ENCODE measurements around the gene GPR39. TPM values are rescaled to one million over a fixed set of nuclear protein-coding genes. Genes with fewer than 3 reads are reported as not detected.

GPR39 gene
- total RNA-seq, 2 donors from 2014 or later, result 3.6 to 5.3 TPM

GRCh38 chr2:132426033-132426432, 9.4 kb downstream of the GPR39 start:
- Histone ChIP-seq H3K4me1 (replicated peaks) (no peaks in the 10 kb centered on the region), H3K27me3 (replicated peaks; ENCODE audit: insufficient read depth) (no peaks in the 10 kb centered on the region), H3K4me3 (no peak overlapping the region), H3K27ac (no peak overlapping the region), H3K36me3 (no peaks in the 10 kb centered on the region), H3K9me3 (no peaks in the 10 kb centered on the region)
- TF ChIP-seq POLR2A (IDR thresholded peaks at IDR 0.05) (no peak), POLR2AphosphoS5 (IDR thresholded peaks at IDR 0.05) (no peak)
- TF ChIP-seq, protein P1, sequence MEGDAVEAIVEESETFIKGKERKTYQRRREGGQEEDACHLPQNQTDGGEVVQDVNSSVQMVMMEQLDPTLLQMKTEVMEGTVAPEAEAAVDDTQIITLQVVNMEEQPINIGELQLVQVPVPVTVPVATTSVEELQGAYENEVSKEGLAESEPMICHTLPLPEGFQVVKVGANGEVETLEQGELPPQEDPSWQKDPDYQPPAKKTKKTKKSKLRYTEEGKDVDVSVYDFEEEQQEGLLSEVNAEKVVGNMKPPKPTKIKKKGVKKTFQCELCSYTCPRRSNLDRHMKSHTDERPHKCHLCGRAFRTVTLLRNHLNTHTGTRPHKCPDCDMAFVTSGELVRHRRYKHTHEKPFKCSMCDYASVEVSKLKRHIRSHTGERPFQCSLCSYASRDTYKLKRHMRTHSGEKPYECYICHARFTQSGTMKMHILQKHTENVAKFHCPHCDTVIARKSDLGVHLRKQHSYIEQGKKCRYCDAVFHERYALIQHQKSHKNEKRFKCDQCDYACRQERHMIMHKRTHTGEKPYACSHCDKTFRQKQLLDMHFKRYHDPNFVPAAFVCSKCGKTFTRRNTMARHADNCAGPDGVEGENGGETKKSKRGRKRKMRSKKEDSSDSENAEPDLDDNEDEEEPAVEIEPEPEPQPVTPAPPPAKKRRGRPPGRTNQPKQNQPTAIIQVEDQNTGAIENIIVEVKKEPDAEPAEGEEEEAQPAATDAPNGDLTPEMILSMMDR (IDR thresholded peaks at IDR 0.05), result no peak
- WGBS, result 50% methylated on average over 3 of the region's 3 CpGs
- intact Hi-C loops (cut with DNase I), result no loop called here
- no peak for DNase-seq (ENCODE audit: low spot score)

DNA sequence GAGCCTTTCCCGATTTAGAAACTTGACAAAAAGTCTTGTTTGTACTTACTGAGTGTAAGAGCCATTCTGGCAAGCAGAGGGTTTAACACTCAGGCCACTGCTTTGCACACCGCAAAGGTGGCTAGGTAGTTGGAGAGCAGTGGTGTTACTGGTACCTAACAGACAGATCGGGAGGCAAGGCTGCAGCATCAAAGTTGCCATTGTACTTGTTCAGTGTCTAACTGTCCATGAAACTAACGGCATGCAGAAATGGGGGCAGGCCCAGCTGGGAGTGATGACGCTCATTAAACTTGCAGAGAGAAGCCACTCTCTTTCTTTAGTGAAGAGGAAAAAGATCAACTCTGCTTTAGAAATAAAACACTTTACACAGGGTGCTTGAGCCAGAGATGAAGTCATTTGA, 10.1 kb downstream of the GPR39 start:
- no peak for TF ChIP-seq POLR2A (IDR thresholded peaks at IDR 0.05)
- TF ChIP-seq, protein P1 (IDR thresholded peaks at IDR 0.05), result no peak
- H3K27ac ChIP-seq, result no peak overlapping the region
- H3K27me3 ChIP-seq (replicated peaks; ENCODE audit: insufficient read depth), result no peaks in the 10 kb centered on the region
- intact Hi-C loops (cut with DNase I), result no loop called here
- H3K9me3 ChIP-seq, result no peaks in the 10 kb centered on the region
- H3K4me3 ChIP-seq, result no peak overlapping the region
- no peaks in the 10 kb centered on the region for H3K36me3 ChIP-seq
- no peak for DNase-seq (ENCODE audit: low spot score)
- 77% methylated on average over 5 of the region's 5 CpGs for WGBS
- H3K4me1 ChIP-seq (replicated peaks), result no peaks in the 10 kb centered on the region

GRCh38 chr2:132429351-132429750, 12.7 kb downstream of the GPR39 start:
- intact Hi-C loops (cut with DNase I), result no loop called here

GRCh38 chr2:132429941-132430573, 13.5 kb downstream of the GPR39 start:
- DNase-seq (ENCODE audit: low spot score), result no peak
- no peaks in the 10 kb centered on the region for H3K4me1 ChIP-seq (replicated peaks)
- intact Hi-C loops (cut with DNase I), result no loop called here
- H3K36me3 ChIP-seq, result no peaks in the 10 kb centered on the region
- no peak overlapping the region for H3K4me3 ChIP-seq
- WGBS, result 56% methylated on average over 2 of the region's 2 CpGs
- H3K27ac ChIP-seq, result no peak overlapping the region
- no peaks in the 10 kb centered on the region for H3K27me3 ChIP-seq (replicated peaks; ENCODE audit: insufficient read depth)
- no peak for TF ChIP-seq POLR2AphosphoS5 (IDR thresholded peaks at IDR 0.05)
- TF ChIP-seq, protein P1 (IDR thresholded peaks at IDR 0.05), result no peak
- no peak for TF ChIP-seq POLR2A (IDR thresholded peaks at IDR 0.05)
- H3K9me3 ChIP-seq, result no peaks in the 10 kb centered on the region

More at GRCh38 chr2:132429351-132429750, 12.7 kb downstream of the GPR39 start:
- H3K9me3 ChIP-seq, result no peaks in the 10 kb centered on the region
- no peaks in the 10 kb centered on the region for H3K27me3 ChIP-seq (replicated peaks; ENCODE audit: insufficient read depth)
- H3K36me3 ChIP-seq, result no peaks in the 10 kb centered on the region
- H3K4me1 ChIP-seq (replicated peaks), result no peaks in the 10 kb centered on the region
- TF ChIP-seq, protein P1 (IDR thresholded peaks at IDR 0.05), result no peak
- TF ChIP-seq POLR2A (IDR thresholded peaks at IDR 0.05), result no peak
- no peak overlapping the region for H3K27ac ChIP-seq
- no peak overlapping the region for H3K4me3 ChIP-seq
- 86% methylated on average over 2 of the region's 2 CpGs for WGBS
- no peak for DNase-seq (ENCODE audit: low spot score)

- Histone ChIP-seq H3K27me3 (replicated peaks; ENCODE audit: insufficient read depth) (no peaks in the 10 kb centered on the region), H3K36me3 (no peaks in the 10 kb centered on the region), H3K4me1 (replicated peaks) (no peaks in the 10 kb centered on the region), H3K9me3 (no peaks in the 10 kb centered on the region), H3K27ac (no peak overlapping the region), H3K4me3 (no peak overlapping the region)
- intact Hi-C loops (cut with DNase I), result no loop called here
- no peak for DNase-seq (ENCODE audit: low spot score)
- TF ChIP-seq POLR2A (IDR thresholded peaks at IDR 0.05), result no peak
- TF ChIP-seq POLR2AphosphoS5 (IDR thresholded peaks at IDR 0.05), result no peak
- TF ChIP-seq, protein P1 (IDR thresholded peaks at IDR 0.05), result no peak
Observed at GRCh38 chr2:132430895-132431294, 14.3 kb downstream of the GPR39 start.
